GM18907 (cell line): Measurements from ENCODE around the gene TRIP11.

Experiments
- ATAC-seq: cut with Tn5 transposase; IDR thresholded peaks from one replicate; pipeline ENCODE4 v1.9.1; 2021; ENCODE audit warnings: mild to moderate bottlenecking, moderate library complexity; ENCODE audit not compliant: unreplicated experiment

Gene TRIP11

GRCh38 chr14:92012121-92012748, 27.6 kb downstream of the TRIP11 start:
- ATAC-seq = no peak

DNA sequence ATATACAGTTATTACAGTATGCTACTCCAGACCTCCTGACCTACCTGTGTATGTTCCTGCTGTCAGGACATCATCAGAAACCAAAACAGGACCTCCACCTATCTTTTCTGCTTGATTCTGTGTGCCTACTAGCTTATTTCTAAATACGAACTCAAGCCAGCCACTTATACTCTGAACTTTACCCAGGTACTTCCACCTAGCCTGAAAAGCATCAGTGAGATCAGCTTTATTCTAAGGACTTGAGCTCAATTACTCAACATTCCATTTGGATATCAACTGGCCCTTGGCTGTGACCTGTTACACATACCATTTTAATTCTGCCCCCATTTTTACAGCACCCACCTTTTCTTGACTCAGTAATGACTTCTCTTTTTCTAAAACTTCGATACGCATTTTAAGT, 29.2 kb downstream of the TRIP11 start:
- ATAC-seq = no peak

DNA sequence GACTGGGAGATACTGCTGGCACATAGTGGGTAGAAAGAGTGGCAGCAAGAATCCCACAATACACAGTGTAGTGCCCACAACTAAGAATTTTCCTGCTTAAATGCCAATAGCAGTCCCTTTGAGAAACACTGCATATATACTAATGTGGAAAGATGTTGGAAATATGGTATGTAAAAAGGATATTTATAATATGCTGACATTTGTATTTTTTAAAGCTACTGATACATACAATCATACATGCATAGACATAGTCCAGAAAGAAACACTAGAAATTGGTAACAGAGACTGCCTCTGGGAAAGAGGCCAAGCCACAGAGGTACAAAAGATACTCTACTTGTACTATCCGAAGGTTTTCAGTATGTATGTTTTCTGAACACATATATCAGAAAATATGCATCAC, 30.3 kb downstream of the TRIP11 start:
- no peak for ATAC-seq

- ATAC-seq = no peak
These were observed 34.8 kb downstream of the TRIP11 start for GRCh38 chr14:92005019-92005418.

DNA sequence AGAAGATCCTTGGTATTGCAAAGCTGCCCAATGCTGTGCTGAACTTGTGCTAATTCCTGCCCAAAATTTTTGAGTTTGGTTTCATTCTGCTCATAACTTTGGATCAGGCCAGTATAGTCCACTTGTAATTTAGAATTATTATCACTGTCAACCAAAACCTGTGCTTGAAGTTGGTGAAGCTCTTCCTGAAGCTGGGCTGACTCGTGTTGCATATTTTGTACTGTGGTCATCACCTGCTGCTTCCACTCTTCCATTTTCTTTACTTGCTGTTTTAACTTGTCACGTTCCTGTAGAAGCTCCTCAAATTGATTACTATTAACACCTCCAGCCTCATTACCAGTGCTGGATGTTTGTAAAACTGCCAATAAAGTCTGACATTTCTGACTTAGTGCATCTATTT, 35.8 kb downstream of the TRIP11 start:
- ATAC-seq = no peak

DNA sequence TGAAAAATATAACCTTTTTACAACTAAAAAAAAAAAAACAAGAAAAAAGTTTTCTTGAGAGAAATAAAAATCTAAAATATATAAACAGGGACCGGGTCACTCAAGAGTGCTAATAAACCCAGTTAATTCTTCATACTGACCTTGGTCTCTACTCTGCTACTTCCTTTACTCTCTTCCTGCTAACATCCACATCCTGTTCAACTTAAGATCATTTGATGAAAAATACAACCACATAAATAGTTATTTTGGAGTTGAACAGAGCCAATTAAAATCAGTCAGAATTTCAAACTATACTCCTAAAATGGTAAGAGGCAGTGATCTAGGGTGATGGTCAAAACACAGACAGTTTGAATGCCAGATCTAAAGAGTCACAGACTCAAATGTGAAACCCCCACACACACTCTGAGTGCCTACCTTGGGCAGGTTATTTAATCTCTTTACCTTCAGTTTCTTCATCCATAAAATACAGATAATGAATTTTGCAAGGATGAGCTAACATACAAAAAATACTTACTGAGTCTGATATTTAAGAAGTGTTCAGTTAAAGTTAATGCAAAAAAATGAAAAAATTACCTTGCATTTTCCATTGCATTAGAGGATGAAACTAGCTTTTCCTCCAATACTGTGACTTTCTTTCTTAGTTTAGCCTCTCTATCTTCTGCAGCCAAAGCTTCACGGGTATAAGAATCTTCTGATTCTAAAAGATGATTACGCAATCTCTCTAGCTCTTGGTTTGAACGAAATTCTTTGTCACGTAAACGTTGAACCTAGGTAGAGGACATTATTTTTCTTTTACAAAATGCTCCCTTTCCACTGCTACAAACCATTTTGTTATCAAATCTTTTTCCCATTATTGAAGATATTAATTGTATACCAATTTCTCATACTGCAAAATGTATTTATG, 40.9 kb downstream of the TRIP11 start:
- no peak for ATAC-seq

DNA sequence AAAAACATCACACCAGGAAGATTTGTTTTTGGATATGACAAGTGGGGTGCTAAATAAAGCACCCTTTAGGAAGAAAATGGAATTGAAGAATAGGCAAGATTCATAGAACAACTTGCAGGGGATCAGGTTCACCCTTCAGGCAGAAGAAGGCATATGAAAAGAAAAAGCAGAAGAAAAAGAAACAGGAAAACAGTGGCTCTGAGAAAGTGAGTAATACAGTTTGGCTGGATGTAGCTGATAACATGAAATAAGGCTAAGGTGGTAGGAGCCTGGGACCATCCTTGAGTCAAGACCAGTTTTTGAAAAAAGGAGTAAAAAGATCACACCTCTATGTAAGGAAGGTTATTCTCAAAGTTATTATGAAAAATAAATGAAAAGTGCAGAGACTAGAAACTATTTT, 42.4 kb downstream of the TRIP11 start:
- ATAC-seq = no peak

DNA sequence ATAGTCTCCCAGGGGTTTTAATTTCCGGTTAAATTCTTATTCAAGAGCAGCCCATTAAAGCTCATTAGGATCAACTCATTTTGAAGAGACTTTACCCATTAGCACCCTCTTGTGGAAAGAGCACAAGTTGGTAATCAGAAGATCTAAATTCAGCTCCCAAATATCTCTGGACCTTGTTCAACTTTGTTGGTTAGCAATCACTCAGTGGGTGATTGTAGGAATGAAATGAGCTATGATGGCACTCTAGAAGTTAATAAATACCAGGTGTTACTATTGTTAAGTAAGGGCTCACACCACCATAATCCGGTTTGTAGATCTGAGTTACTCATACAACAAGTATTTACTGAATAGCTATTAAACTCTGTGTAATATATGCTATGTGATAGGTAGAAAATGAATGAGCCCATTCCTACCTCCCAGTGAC, 42.9 kb downstream of the TRIP11 start:
- no peak for ATAC-seq

DNA sequence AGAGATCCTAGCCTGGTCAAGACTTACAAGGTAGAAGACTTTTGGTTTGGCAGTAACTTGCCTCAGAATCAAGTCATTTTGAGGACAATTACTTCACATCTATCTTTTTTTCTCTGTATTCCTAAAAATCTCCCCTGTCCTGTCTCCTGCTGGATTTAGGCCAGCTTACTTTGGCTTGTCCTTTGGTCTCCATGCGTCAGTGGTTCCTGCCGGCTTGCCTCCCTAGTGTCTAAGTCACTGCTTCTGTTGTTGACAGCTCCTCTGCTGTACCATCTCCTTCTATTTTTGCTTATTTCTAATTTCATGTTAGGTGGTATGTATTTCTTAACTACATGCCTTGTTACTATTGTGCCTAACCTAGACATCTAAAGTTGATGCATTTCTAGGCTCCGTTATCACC, 52.7 kb downstream of the TRIP11 start:
- no peak for ATAC-seq

DNA sequence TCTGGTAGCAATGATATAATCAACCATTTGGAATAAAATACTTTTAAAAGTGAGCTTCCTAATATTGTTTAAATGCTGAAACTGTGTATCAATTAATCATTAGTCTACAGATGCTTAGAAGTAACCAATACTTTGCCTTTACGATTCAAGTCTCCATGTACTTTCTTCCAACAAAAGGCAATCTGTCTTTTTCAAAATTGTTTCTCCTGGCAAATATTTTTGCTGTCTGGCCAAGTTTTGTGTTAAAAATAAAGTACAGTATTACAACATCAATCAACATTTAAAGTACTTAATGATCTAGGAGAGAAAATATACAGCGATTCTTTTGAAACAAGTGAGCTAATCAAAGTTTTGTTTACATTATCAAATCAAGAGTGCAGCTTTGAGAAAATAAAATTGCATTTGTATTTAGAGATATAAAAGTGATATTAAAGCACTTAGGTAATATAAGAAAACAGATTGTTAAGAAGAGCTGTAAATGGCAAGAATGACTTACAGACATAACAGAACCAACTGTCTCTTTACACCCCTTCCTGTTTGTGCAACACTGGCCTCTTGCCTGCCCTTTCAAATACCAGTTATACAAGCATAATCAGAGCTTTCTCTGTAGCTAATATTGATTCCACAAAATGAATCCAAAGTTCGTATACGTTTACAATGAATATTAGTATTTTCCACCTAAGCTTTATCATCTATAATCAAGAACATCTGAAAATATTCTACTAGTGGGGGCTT, 54.2 kb downstream of the TRIP11 start:
- ATAC-seq = no peak

DNA sequence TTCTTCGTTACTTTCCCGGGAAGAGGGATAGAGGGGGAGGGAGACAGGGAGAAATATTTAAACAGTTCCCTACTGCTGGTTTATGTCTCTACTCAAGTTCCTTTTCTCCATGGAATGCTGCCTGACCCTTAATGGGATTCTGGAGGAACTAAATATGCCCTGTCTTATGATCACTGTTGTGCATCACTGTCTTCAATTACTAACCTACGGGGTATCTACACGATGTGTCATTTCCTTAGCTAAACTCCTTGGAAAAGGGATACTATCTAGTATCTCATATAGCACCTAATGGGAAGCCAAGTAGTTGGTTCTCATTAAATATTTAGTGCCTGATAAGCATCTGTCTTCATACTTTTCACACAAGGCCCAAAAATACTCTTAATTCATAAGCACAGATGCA, 54.9 kb downstream of the TRIP11 start:
- ATAC-seq = no peak

- no peak for ATAC-seq
These were observed 56.3 kb downstream of the TRIP11 start for GRCh38 chr14:91983588-91983987.

DNA sequence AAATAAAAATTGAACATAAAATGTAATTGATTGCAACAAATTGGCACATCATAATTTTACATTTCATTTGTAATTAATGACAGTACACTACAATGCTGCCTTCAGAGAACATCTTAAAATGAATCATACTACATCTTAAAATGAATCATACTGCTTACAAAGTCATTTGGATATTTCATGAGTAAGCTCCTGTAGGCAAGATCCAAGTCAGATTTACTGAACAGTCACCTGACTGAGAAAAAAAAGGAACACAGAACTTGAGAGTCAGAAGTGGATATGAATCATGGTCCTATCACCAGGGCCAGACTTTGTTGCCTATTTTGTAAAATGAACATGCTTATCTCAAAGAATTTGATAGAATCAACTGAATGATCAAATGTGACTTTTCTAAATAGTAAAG, 59.7 kb downstream of the TRIP11 start:
- no peak for ATAC-seq

DNA sequence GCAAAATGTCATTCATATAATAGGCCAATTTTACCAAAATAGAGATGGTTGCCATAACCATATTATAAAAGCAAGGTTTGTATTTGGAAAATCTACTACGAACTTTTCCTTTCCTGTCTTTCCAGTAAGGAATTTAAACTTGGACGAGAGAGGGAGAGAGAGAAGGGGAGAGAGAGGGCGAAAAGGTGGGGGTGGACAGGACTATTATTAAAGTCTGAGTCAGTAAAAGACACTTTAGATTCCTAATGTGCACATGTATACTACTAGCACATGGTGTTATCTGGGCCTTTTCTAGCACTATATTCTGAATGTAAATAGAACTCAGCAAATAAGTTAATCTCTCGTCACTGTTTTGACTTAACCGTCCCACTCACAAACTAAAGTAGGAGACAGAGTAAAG, 62.0 kb downstream of the TRIP11 start:
- ATAC-seq = no peak

DNA sequence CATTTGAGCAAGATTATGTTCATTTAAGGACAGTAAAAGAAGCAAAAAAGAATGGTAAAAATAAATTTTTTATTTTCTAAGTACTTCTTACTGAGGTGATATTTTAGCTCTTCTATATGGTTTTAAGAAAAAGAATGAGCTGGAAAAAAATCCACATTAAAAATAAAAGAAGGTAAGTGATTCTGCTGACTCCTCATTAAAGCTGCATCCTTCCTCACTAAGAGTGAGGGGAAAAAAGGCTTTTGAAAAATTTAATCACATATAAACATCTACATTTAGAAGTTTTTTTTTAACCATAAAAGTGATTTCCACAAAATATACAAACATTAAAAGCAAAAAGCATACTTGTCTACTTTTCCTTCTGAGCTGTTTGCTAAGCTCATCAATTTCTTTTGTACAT, 64.1 kb downstream of the TRIP11 start:
- ATAC-seq = no peak

GRCh38 chr14:91971188-91971778, 68.6 kb downstream of the TRIP11 start:
- no peak for ATAC-seq

DNA sequence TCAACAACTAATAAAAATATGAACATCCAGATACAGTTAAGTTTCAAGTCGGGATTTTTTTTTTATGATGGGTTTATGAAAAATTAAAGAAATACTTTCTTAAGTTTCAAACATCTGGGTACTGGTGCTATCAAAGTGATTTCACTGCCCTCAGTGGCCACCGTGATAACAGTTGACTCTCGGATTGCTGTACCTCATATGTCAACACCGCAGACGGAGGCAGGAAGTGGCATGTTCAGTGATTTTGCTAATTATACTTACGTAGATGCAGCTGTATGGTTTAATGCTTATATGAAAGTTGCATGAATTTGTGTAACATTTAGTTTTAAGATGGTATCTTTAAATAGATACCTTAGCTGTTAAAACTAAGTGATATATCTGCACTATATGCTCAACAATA, 71.6 kb downstream of the TRIP11 start:
- ATAC-seq = no peak

- no peak for ATAC-seq
These were observed 75.1 kb downstream of the TRIP11 start for GRCh38 chr14:91964724-91965123.

GRCh38 chr14:91964011-91964410, 75.8 kb downstream of the TRIP11 start:
- ATAC-seq = no peak

DNA sequence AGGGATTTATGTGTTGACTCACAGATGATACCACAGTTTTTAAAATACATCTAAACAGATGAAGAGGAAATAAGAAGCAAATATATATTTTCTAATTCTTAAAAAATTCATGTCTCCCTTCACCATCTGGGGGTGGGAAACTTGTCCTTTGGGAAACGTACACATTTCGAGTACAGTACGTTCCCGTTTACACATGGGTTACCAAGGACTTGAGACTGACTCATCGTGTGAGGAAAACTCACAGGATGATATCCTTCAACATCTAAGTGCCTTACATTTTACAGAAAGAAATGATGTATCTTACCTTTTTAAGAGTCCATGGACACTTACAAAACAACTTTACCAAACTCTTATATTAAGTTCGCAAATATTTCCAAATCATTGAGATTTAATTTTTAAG, 76.4 kb downstream of the TRIP11 start:
- ATAC-seq = no peak
